ENCODE measurements around the gene TMPRSS6.

GRCh38 chr22:37122598-37123180, 13.2 kb upstream of the TMPRSS6 start:
- TF ChIP-seq, protein P1, sequence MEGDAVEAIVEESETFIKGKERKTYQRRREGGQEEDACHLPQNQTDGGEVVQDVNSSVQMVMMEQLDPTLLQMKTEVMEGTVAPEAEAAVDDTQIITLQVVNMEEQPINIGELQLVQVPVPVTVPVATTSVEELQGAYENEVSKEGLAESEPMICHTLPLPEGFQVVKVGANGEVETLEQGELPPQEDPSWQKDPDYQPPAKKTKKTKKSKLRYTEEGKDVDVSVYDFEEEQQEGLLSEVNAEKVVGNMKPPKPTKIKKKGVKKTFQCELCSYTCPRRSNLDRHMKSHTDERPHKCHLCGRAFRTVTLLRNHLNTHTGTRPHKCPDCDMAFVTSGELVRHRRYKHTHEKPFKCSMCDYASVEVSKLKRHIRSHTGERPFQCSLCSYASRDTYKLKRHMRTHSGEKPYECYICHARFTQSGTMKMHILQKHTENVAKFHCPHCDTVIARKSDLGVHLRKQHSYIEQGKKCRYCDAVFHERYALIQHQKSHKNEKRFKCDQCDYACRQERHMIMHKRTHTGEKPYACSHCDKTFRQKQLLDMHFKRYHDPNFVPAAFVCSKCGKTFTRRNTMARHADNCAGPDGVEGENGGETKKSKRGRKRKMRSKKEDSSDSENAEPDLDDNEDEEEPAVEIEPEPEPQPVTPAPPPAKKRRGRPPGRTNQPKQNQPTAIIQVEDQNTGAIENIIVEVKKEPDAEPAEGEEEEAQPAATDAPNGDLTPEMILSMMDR (IDR thresholded peaks at IDR 0.05) = no peak
- no peak for TF ChIP-seq EZH2 (IDR thresholded peaks at IDR 0.05; ENCODE audit: borderline replicate concordance, insufficient read depth, low read depth, low read length, poor library complexity, severe bottlenecking)
